Astrocyte (in vitro differentiated cells and primary cell): ENCODE measurements around the gene KIRREL3. TPM values are rescaled to one million over a fixed set of nuclear protein-coding genes. Genes with fewer than 3 reads are reported as not detected.

Source experiments
- DNase-seq: peaks from one replicate; pipeline ENCODE4 v3.0.0-alpha.2; 2010; ENCODE audit warnings: low read depth
- FAIRE-seq: peaks from 2 replicates; lab custom pipeline; 2011; peaks lifted over from hg19 to GRCh38; lab: Jason Lieb, UNC
- H2AFZ ChIP-seq: 2 replicates; pipeline ENCODE4 v1.6.0; 2012; ENCODE audit warnings: low read depth, low read length, inconsistent platforms
- H3K27ac ChIP-seq: 2 replicates; pipeline ENCODE4 v1.5.1; 2011; ENCODE audit warnings: low read depth, low read length, inconsistent platforms
- H3K27me3 ChIP-seq: 2 replicates; pipeline ENCODE4 v1.6.0; 2011; ENCODE audit warnings: low read length, inconsistent platforms; ENCODE audit not compliant: insufficient read depth
- H3K36me3 ChIP-seq: 2 replicates; pipeline ENCODE4 v1.5.1; 2011; ENCODE audit warnings: low read length, inconsistent platforms; ENCODE audit not compliant: insufficient read depth
- H3K4me1 ChIP-seq: 2 replicates; pipeline ENCODE4 v1.5.1; 2011; ENCODE audit warnings: low read length, inconsistent platforms; ENCODE audit not compliant: insufficient read depth
- H3K4me2 ChIP-seq: 2 replicates; pipeline ENCODE4 v1.6.0; 2012; ENCODE audit warnings: low read length, inconsistent platforms
- H3K4me3 ChIP-seq: 2 replicates; pipeline ENCODE4 v1.5.1; 2011; ENCODE audit warnings: low read depth, mild to moderate bottlenecking, low read length, inconsistent platforms; ENCODE audit not compliant: insufficient read depth
- H3K79me2 ChIP-seq: 2 replicates; pipeline ENCODE4 v1.6.0; 2012; ENCODE audit warnings: mild to moderate bottlenecking, low read length, inconsistent platforms; ENCODE audit not compliant: insufficient read depth
- H3K9ac ChIP-seq: 2 replicates; pipeline ENCODE4 v1.6.0; 2012; ENCODE audit warnings: mild to moderate bottlenecking, low read length, inconsistent platforms
- H3K9me3 ChIP-seq: 2 replicates; pipeline ENCODE4 v1.5.1; 2012; ENCODE audit warnings: low read depth, mild to moderate bottlenecking, low read length, inconsistent platforms; ENCODE audit not compliant: insufficient read depth
- H4K20me1 ChIP-seq: 2 replicates; pipeline ENCODE4 v1.6.0; 2012; ENCODE audit warnings: low read length, inconsistent platforms; ENCODE audit not compliant: insufficient read depth
- H3K27ac Mint-ChIP-seq: one replicate; pipeline ENCODE4 v1.8.0; 2021; ENCODE audit warnings: mild to moderate bottlenecking, mixed read lengths; ENCODE audit not compliant: unreplicated experiment
- H3K27me3 Mint-ChIP-seq: one replicate; pipeline ENCODE4 v1.8.0; 2021; ENCODE audit warnings: low read depth, mixed read lengths; ENCODE audit not compliant: unreplicated experiment
- H3K36me3 Mint-ChIP-seq: one replicate; pipeline ENCODE4 v1.8.0; 2021; ENCODE audit warnings: low read depth, mixed read lengths; ENCODE audit not compliant: unreplicated experiment
- H3K4me1 Mint-ChIP-seq: one replicate; pipeline ENCODE4 v1.8.0; 2021; ENCODE audit warnings: low read depth, mixed read lengths; ENCODE audit not compliant: unreplicated experiment
- H3K4me3 Mint-ChIP-seq: one replicate; pipeline ENCODE4 v1.8.0; 2021; ENCODE audit warnings: mild to moderate bottlenecking, moderate library complexity, mixed read lengths; ENCODE audit not compliant: unreplicated experiment
- H3K9me3 Mint-ChIP-seq: one replicate; pipeline ENCODE4 v1.8.0; 2021; ENCODE audit warnings: mild to moderate bottlenecking, mixed read lengths; ENCODE audit not compliant: unreplicated experiment
- CTCF ChIP-seq: IDR thresholded peaks from 2 replicates; pipeline ENCODE4 v1.5.1; 2011; ENCODE audit warnings: low read depth, mild to moderate bottlenecking, inconsistent platforms, low read length, moderate library complexity; ENCODE audit not compliant: insufficient read depth
- EZH2 ChIP-seq: IDR thresholded peaks from 2 replicates; pipeline ENCODE4 v1.6.1; 2012; ENCODE audit warnings: mild to moderate bottlenecking, low read length, inconsistent platforms; ENCODE audit not compliant: insufficient read depth
- total RNA-seq: library from RNA; stranded (reverse); gene quantifications from 2 replicates; pipeline ENCODE4 v1.2.1, GENCODE V29; 2021

Gene KIRREL3
- total RNA-seq, 1 donor from 2014 or later = 0.91 TPM

DNA sequence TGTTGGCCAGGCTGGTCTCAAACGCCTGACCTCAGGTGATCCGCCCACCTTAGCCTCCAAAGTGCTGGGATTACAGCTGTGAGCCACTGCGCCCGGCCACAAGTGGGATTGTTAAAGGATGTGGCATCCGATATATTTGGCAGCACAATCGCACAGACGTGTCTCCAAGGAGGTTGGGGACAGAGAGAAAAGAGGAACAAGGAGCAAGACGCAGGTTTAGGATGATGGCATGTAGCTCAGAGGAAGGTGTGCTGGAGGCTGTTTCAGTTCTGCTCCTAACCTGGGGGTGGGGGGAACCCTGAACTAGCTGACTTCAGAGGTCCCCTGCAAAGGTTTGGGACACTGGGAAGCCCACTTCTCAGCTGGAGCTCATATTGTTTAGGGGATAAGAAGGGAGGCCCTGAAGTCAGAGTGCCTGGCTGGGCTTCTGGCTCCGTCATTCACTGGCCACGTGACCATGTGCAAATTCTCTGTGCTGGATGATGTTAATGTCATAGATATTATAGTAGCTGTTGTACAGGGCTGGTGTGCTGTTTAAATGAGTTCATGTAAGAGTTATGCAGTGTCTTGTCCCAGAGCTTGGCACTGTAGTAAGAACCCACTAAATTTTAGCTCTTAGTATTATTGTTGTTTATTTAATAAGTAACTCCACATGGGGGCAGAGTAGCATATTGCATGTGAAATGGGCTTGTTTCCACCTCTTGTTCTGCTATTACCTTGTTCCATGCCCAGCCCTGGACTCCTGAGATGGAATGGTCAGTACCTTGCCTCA is 515.4 kb downstream of the KIRREL3 start:
- no peak for FAIRE-seq
- no peaks in the 10 kb centered on the region for H3K27me3 ChIP-seq

DNA sequence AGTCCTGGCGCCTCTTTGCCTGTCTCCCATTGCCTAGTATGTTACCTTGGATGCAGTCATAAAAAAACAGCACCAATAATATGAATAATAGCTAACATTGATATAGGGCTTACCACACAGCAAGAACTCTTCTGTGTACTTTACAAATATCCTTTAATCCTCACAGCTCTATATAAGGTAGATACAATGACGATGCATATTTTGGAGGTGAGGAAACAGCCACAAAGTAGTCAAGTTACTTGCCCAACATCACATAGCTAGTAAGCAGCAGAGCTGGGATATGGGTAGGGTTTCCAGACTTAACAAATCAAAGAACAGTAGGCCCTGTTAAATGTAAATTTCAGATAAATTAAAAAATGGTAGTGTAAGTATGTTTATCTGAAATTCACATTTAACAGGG is 516.3 kb downstream of the KIRREL3 start:
- H3K4me3 ChIP-seq = no peak overlapping the region
- Mint-ChIP-seq H3K4me3 (no peak overlapping the region), H3K27me3 (peaks cover 21% of the 10 kb centered on the region), H3K4me1 (peaks cover 22% of the 10 kb centered on the region), H3K36me3 (no peaks in the 10 kb centered on the region), H3K27ac (peak overlapping the region; percentile 8), H3K9me3 (peaks cover 5% of the 10 kb centered on the region)
- FAIRE-seq = no peak
- H3K27ac ChIP-seq = no peak overlapping the region
- peak; percentile 82 for DNase-seq
- no peaks in the 10 kb centered on the region for H3K27me3 ChIP-seq
- H3K79me2 ChIP-seq = no peaks in the 10 kb centered on the region
- no peak overlapping the region for H3K9ac ChIP-seq
- no peaks in the 10 kb centered on the region for H4K20me1 ChIP-seq
- no peak for TF ChIP-seq EZH2
- no peak for TF ChIP-seq CTCF
- peaks cover 20% of the 10 kb centered on the region for H3K4me1 ChIP-seq
- no peaks in the 10 kb centered on the region for H3K36me3 ChIP-seq
- peaks cover 3% of the 10 kb centered on the region for H3K9me3 ChIP-seq
- peak overlapping the region; percentile 2 for H3K4me2 ChIP-seq
- H2AFZ ChIP-seq = no peak overlapping the region

More for the DNA sequence above, 515.4 kb downstream of the KIRREL3 start:
- peak; percentile 13 for DNase-seq
- Histone ChIP-seq H3K9ac (no peak overlapping the region), H2AFZ (no peak overlapping the region), H3K4me1 (peaks cover 24% of the 10 kb centered on the region), H3K4me3 (no peak overlapping the region), H3K27ac (no peak overlapping the region), H4K20me1 (no peaks in the 10 kb centered on the region), H3K79me2 (no peaks in the 10 kb centered on the region), H3K9me3 (peaks cover 3% of the 10 kb centered on the region), H3K36me3 (no peaks in the 10 kb centered on the region), H3K4me2 (no peak overlapping the region)
- Mint-ChIP-seq H3K27me3 (peaks cover 26% of the 10 kb centered on the region), H3K9me3 (peaks cover 5% of the 10 kb centered on the region), H3K36me3 (no peaks in the 10 kb centered on the region), H3K27ac (peak overlapping the region; percentile 5), H3K4me1 (peaks cover 25% of the 10 kb centered on the region), H3K4me3 (no peak overlapping the region)
- TF ChIP-seq CTCF (peak; percentile 11), EZH2 (no peak)

DNA sequence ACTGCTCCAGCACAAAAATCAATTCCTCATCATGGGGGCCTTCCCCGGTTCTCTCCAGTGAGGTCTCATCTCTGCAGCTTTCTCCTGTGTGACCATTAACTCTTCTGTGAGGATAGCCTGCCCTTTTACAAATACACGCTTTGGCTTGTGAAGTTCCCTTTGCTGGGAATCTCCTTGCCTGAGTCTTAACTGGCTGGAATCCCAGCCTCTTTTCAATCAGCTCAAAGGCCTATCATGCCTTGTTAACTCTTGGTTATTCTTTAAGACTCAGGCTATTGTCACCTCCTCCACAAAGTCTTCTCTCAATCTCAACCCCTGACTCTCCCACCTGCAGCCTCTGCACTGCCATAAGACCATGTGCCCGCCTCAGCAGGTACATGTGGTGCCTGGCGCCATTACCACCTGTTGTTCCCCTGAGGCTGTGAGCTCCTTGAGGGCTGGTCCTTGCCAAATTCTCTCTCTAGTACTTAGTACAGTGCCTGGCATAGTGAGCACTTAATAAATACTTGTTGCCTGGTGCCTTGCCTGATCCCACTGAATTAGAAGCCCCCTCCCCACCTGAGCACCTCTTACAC is 516.9 kb downstream of the KIRREL3 start:
- Mint-ChIP-seq H3K9me3 (peaks cover 5% of the 10 kb centered on the region), H3K27me3 (peaks cover 23% of the 10 kb centered on the region), H3K36me3 (no peaks in the 10 kb centered on the region), H3K4me3 (no peak overlapping the region), H3K27ac (peak overlapping the region; percentile 8), H3K4me1 (peaks cover 22% of the 10 kb centered on the region)
- H3K4me2 ChIP-seq = peak overlapping the region; percentile 2
- peaks cover 3% of the 10 kb centered on the region for H3K9me3 ChIP-seq
- no peaks in the 10 kb centered on the region for H3K27me3 ChIP-seq
- FAIRE-seq (no peak), DNase-seq (no peak)
- no peaks in the 10 kb centered on the region for H3K36me3 ChIP-seq
- no peaks in the 10 kb centered on the region for H4K20me1 ChIP-seq
- TF ChIP-seq EZH2 (no peak), CTCF (no peak)
- H3K9ac ChIP-seq = no peak overlapping the region
- no peak overlapping the region for H3K27ac ChIP-seq
- H2AFZ ChIP-seq = no peak overlapping the region
- no peak overlapping the region for H3K4me3 ChIP-seq
- H3K4me1 ChIP-seq = peaks cover 20% of the 10 kb centered on the region
- no peaks in the 10 kb centered on the region for H3K79me2 ChIP-seq
